Neuronal stem cell (in vitro differentiated cells): Measurements from ENCODE around the gene LPIN3.

Experiments
- DNase-seq: peaks from one replicate; pipeline ENCODE4 v3.0.0-alpha.2; 2013; ENCODE audit warnings: low spot score
- H2AFZ ChIP-seq: one replicate; pipeline ENCODE4 v1.6.1; 2013; ENCODE audit warnings: mild to moderate bottlenecking, low read length, inconsistent platforms
- H2AK5ac ChIP-seq: 2 replicates; pipeline ENCODE4 v1.6.1; 2013; ENCODE audit warnings: low read depth, mild to moderate bottlenecking, inconsistent platforms, low read length, moderate library complexity, mixed read lengths
- H2BK120ac ChIP-seq: 2 replicates; pipeline ENCODE4 v1.6.1; 2013; ENCODE audit warnings: low read depth, mild to moderate bottlenecking, inconsistent platforms, low read length, moderate library complexity, mixed read lengths
- H2BK12ac ChIP-seq: one replicate; pipeline ENCODE4 v1.6.1; 2013; ENCODE audit warnings: low read length, inconsistent platforms
- H2BK15ac ChIP-seq: 2 replicates; pipeline ENCODE4 v1.6.1; 2013; ENCODE audit warnings: mild to moderate bottlenecking, low read length, inconsistent platforms, mixed read lengths
- H2BK5ac ChIP-seq: one replicate; pipeline ENCODE4 v1.6.1; 2013; ENCODE audit warnings: inconsistent platforms, mild to moderate bottlenecking, low read length, moderate library complexity
- H3K14ac ChIP-seq: one replicate; pipeline ENCODE4 v1.6.1; 2013; ENCODE audit warnings: low read length, inconsistent platforms
- H3K18ac ChIP-seq: 2 replicates; pipeline ENCODE4 v1.6.1; 2013; ENCODE audit warnings: low read length, inconsistent platforms
- H3K23ac ChIP-seq: 2 replicates; pipeline ENCODE4 v1.6.1; 2013; ENCODE audit warnings: low read depth, mild to moderate bottlenecking, mixed read lengths, low read length, inconsistent platforms; ENCODE audit not compliant: poor library complexity
- H3K27ac ChIP-seq: replicated peaks from 3 replicates; pipeline ENCODE4 v1.5.1; 2013; ENCODE audit warnings: low read length, inconsistent platforms
- H3K27me3 ChIP-seq, 3 experiments: 2 replicates each; pipeline ENCODE4 v1.6.1; 2013; ENCODE audit warnings: low read length in 3 of 3, mild to moderate bottlenecking in 2 of 3, inconsistent platforms in 1 of 3, low read depth in 1 of 3, mixed read lengths in 1 of 3, moderate library complexity in 1 of 3; ENCODE audit not compliant: control insufficient read depth in 3 of 3, insufficient read depth in 3 of 3
- H3K36me3 ChIP-seq, 2 donors: replicated peaks in 1 of 2; 2 replicates each; pipeline ENCODE4 v1.6.1; 2013; ENCODE audit warnings: low read length in 2 of 2; ENCODE audit not compliant: control insufficient read depth in 2 of 2, insufficient read depth in 2 of 2
- H3K4ac ChIP-seq: 2 replicates; pipeline ENCODE4 v1.6.1; 2013; ENCODE audit warnings: inconsistent platforms, mild to moderate bottlenecking, low read length, moderate library complexity
- H3K4me1 ChIP-seq, 2 donors: 1 replicate in 1 of 2; 2 replicates in 1 of 2; pipeline ENCODE4 v1.6.1; 2013; ENCODE audit warnings: low read length in 2 of 2, low read depth in 1 of 2; ENCODE audit not compliant: control insufficient read depth in 2 of 2, insufficient read depth in 1 of 2
- H3K4me2 ChIP-seq: one replicate; pipeline ENCODE4 v1.6.1; 2013; ENCODE audit warnings: mild to moderate bottlenecking, low read length, inconsistent platforms; ENCODE audit not compliant: insufficient read depth, poor library complexity, severe bottlenecking
- H3K4me3 ChIP-seq, 2 donors: 2 replicates each; pipeline ENCODE4 v1.5.1; 2013; ENCODE audit warnings: low read length in 2 of 2, mild to moderate bottlenecking in 2 of 2, inconsistent platforms in 1 of 2, moderate library complexity in 1 of 2
- H3K79me1 ChIP-seq: one replicate; pipeline ENCODE4 v1.6.1; 2013; ENCODE audit warnings: low read depth, mild to moderate bottlenecking, inconsistent platforms, low read length, moderate library complexity
- H3K9ac ChIP-seq: one replicate; pipeline ENCODE4 v1.6.1; 2013; ENCODE audit warnings: mild to moderate bottlenecking, low read depth, low read length, inconsistent platforms; ENCODE audit not compliant: poor library complexity
- H3K9me3 ChIP-seq, 2 donors: replicated peaks in 1 of 2; 2 replicates each; pipeline versions ENCODE3 to v1.6.1; 2013; ENCODE audit warnings: low read length in 2 of 2, mild to moderate bottlenecking in 2 of 2, inconsistent platforms in 1 of 2, low read depth in 1 of 2, mixed read lengths in 1 of 2, moderate library complexity in 1 of 2; ENCODE audit not compliant: control insufficient read depth in 2 of 2, insufficient read depth in 1 of 2
- H4K8ac ChIP-seq: one replicate; pipeline ENCODE4 v1.6.1; 2013; ENCODE audit warnings: low read depth, mild to moderate bottlenecking, inconsistent platforms, low read length, moderate library complexity
- H4K91ac ChIP-seq: one replicate; pipeline ENCODE4 v1.6.1; 2013; ENCODE audit warnings: low read length, low read depth, mild to moderate bottlenecking, inconsistent platforms; ENCODE audit not compliant: poor library complexity
- WGBS, 2 donors: extraction: QIAGEN DNeasy Blood & Tissue Kit; methylation state at CpG; one replicate each; pipeline ENCODE4 v1.1.7; 2013; ENCODE audit warnings: missing lambda C conversion rate in 2 of 2, mixed read lengths in 1 of 2; ENCODE audit not compliant: insufficient read length in 2 of 2, insufficient replicate concordance in 1 of 2; ENCODE audit errors: extremely low coverage in 2 of 2; 5-methylcytosine and 5-hydroxymethylcytosine counted together

Gene LPIN3

GRCh38 chr20:41320976-41321375 is 19.6 kb upstream of the LPIN3 start:
- Histone ChIP-seq H4K8ac (no peak overlapping the region), H3K4me3 (no peak overlapping the region), H2AK5ac (no peak overlapping the region), H2BK120ac (no peak overlapping the region), H4K91ac (no peak overlapping the region), H2BK15ac (no peak overlapping the region), H3K9me3 (no peaks in the 10 kb centered on the region), H2AFZ (no peak overlapping the region), H3K4me1 (peaks cover 5 to 8% of the 10 kb centered on the region in 2 donors), H3K4ac (no peak overlapping the region), H3K14ac (no peak overlapping the region), H2BK12ac (no peak overlapping the region), H3K4me2 (no peak overlapping the region), H3K18ac (no peak overlapping the region), H3K23ac (no peak overlapping the region), H3K27me3 (no peaks in the 10 kb centered on the region), H3K79me1 (peaks cover 3% of the 10 kb centered on the region), H2BK5ac (no peak overlapping the region), H3K9ac (no peak overlapping the region), H3K36me3 (peaks cover 0 to 2% of the 10 kb centered on the region in 2 donors), H3K27ac (no peak overlapping the region)
- DNase-seq = no peak
- no CpG with 5 or more reads among the region's 1 CpG for WGBS, 2 donors

DNA sequence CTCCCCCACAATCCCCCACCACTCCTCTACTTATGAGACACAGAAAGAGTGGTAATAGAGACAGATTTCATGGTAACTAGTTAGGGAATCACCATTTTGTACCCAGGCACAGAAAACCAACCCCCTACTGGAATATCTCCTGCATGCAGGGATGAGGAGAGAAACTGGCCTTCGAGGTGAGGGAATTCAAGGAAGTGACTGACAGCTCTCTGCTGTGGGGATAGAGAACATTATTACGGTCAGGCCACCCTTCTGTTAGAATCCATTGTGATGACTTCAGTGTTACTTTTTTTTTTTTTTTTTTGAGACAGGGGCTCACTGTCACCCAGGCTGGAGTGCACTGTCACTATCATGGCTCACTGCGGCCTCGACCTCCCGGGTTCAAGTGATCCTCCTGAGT is 13.4 kb upstream of the LPIN3 start:
- no peaks in the 10 kb centered on the region for H3K27me3 ChIP-seq
- no peak overlapping the region for H3K27ac ChIP-seq
- no peak overlapping the region for H2BK12ac ChIP-seq
- no peak overlapping the region for H3K18ac ChIP-seq
- H3K9ac ChIP-seq = no peak overlapping the region
- H2BK5ac ChIP-seq = no peak overlapping the region
- no peak overlapping the region for H4K91ac ChIP-seq
- WGBS, 2 donors = no CpG with 5 or more reads among the region's 5 CpGs
- H4K8ac ChIP-seq = no peak overlapping the region
- no peak overlapping the region for H2BK15ac ChIP-seq
- H2BK120ac ChIP-seq = no peak overlapping the region
- H3K23ac ChIP-seq = no peak overlapping the region
- H3K14ac ChIP-seq = no peak overlapping the region
- H3K9me3 ChIP-seq = no peaks in the 10 kb centered on the region
- no peaks in the 10 kb centered on the region for H3K79me1 ChIP-seq
- H3K4me3 ChIP-seq = no peak overlapping the region
- H2AK5ac ChIP-seq = no peak overlapping the region
- H3K36me3 ChIP-seq = peaks cover 0 to 2% of the 10 kb centered on the region in 2 donors
- no peak overlapping the region for H3K4ac ChIP-seq
- H3K4me1 ChIP-seq = peaks cover 0 to 4% of the 10 kb centered on the region in 2 donors
- H2AFZ ChIP-seq = no peak overlapping the region
- no peak overlapping the region for H3K4me2 ChIP-seq
- no peak for DNase-seq

DNA sequence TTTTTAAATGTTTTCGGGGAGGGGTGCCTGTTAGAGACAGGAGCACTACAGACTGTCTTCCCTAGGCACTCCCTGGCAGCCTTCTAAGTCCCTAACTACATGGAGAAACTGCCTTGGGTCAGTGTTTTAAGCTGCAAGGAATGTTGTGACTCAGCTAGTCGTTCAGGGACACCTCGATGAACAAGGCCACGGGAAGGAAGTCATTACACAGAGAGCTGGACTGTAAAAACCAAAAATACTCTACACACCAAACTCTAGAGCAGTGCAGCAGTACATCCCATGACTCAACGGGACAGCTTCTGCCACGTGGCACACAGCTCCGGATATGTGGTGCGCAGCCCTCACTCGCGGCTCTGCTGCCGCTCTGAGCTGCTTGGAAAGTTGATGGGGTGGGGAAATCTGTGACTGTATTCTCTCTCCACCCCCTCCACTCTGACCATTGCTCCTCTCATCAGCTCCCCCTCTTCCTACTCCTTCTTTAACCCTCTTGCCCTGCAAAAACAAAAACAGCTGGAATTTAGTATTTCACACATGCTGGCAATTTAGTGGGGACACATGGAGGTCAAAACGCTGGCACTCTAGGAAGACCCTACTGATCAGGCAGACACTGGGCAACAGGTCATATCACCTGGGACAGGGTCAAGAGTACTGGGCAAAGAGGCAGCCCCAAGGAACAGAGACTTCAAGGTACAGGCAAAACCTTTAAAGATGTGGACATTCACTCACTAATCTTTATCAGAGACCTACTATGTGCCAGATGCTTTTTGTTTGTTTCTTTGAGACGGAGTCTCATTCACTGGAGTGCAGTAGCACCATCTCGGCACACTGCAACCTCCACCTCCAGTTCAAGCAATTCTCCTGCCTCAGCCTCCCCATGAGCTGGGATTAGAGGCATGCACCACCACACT is 10.9 kb upstream of the LPIN3 start:
- H3K4ac ChIP-seq = no peak overlapping the region
- H2AFZ ChIP-seq = peak overlapping the region; percentile 70
- DNase-seq = no peak
- H3K36me3 ChIP-seq = no peaks in the 10 kb centered on the region
- no CpG with 5 or more reads among the region's 14 CpGs for WGBS, 2 donors
- no peak overlapping the region for H4K8ac ChIP-seq
- H3K27ac ChIP-seq = no peak overlapping the region
- no peaks in the 10 kb centered on the region for H3K27me3 ChIP-seq
- peaks cover 0 to 4% of the 10 kb centered on the region in 2 donors for H3K4me1 ChIP-seq
- no peak overlapping the region for H3K4me3 ChIP-seq
- peak overlapping the region; percentile 7 for H2BK12ac ChIP-seq
- H3K14ac ChIP-seq = no peak overlapping the region
- no peak overlapping the region for H2BK5ac ChIP-seq
- no peaks in the 10 kb centered on the region for H3K79me1 ChIP-seq
- no peaks in the 10 kb centered on the region for H3K9me3 ChIP-seq
- H2BK120ac ChIP-seq = no peak overlapping the region
- H3K23ac ChIP-seq = no peak overlapping the region
- H3K9ac ChIP-seq = no peak overlapping the region
- H3K4me2 ChIP-seq = no peak overlapping the region
- peak overlapping the region; percentile 55 for H3K18ac ChIP-seq
- H4K91ac ChIP-seq = no peak overlapping the region
- no peak overlapping the region for H2BK15ac ChIP-seq
- no peak overlapping the region for H2AK5ac ChIP-seq

GRCh38 chr20:41330343-41330720 is 10.3 kb upstream of the LPIN3 start:
- no peak overlapping the region for H3K14ac ChIP-seq
- H3K23ac ChIP-seq = no peak overlapping the region
- H2AK5ac ChIP-seq = no peak overlapping the region
- DNase-seq = no peak
- no peaks in the 10 kb centered on the region for H3K36me3 ChIP-seq
- no peak overlapping the region for H3K4ac ChIP-seq
- H3K27ac ChIP-seq = no peak overlapping the region
- H2BK15ac ChIP-seq = no peak overlapping the region
- no peaks in the 10 kb centered on the region for H3K27me3 ChIP-seq
- no peak overlapping the region for H2BK120ac ChIP-seq
- no peaks in the 10 kb centered on the region for H3K9me3 ChIP-seq
- no peak overlapping the region for H2BK5ac ChIP-seq
- no peak overlapping the region for H4K8ac ChIP-seq
- no peak overlapping the region for H3K4me2 ChIP-seq
- no peak overlapping the region for H3K18ac ChIP-seq
- no CpG with 5 or more reads among the region's 5 CpGs for WGBS, 2 donors
- no peak overlapping the region for H2AFZ ChIP-seq
- H3K4me3 ChIP-seq = no peak overlapping the region
- peaks cover 0 to 4% of the 10 kb centered on the region in 2 donors for H3K4me1 ChIP-seq
- H4K91ac ChIP-seq = no peak overlapping the region
- no peak overlapping the region for H2BK12ac ChIP-seq
- H3K9ac ChIP-seq = no peak overlapping the region
- H3K79me1 ChIP-seq = no peaks in the 10 kb centered on the region
